HCT116 (cell line): ENCODE results near the gene UFSP2.

ENCODE experiments used
- ELF1 ChIP-seq: IDR thresholded peaks from 2 replicates; pipeline ENCODE4 v1.6.1; 2012; ENCODE audit warnings: low read depth, borderline replicate concordance
- POLR2A ChIP-seq: IDR thresholded peaks from 2 replicates; pipeline ENCODE4 v1.7.0; 2011; ENCODE audit warnings: borderline replicate concordance; ENCODE audit not compliant: insufficient read depth, insufficient read length; ENCODE audit errors: extremely low read depth
- POLR2AphosphoS5 ChIP-seq: IDR thresholded peaks from 2 replicates; pipeline ENCODE4 v1.6.1; 2011; ENCODE audit warnings: mild to moderate bottlenecking, low read depth, low read length, moderate library complexity
- RAD21 ChIP-seq: IDR thresholded peaks from 2 replicates; pipeline ENCODE4 v1.6.1; 2012; ENCODE audit warnings: low read depth, mild to moderate bottlenecking
- TF ChIP-seq, protein P1 (sequence below), 3 experiments: fragments of 200-600 bp in 1 of 3; sonication (generic) in 1 of 3; IDR thresholded peaks in 2 of 3; conservative IDR thresholded peaks in 1 of 3; 2 replicates each; pipeline ENCODE4 v1.5.1; 2012 to 2017; ENCODE audit warnings: low read depth in 2 of 3, low read length in 2 of 3, antibody characterized with exemption in 1 of 3, borderline replicate concordance in 1 of 3, control low read depth in 1 of 3, mild to moderate bottlenecking in 1 of 3, mixed read lengths in 1 of 3, mixed run types in 1 of 3, moderate library complexity in 1 of 3; ENCODE audit not compliant: insufficient read depth in 1 of 3
- TF ChIP-seq, protein P2 (sequence below): IDR thresholded peaks from 2 replicates; pipeline ENCODE4 v1.6.1; 2012

DNA sequence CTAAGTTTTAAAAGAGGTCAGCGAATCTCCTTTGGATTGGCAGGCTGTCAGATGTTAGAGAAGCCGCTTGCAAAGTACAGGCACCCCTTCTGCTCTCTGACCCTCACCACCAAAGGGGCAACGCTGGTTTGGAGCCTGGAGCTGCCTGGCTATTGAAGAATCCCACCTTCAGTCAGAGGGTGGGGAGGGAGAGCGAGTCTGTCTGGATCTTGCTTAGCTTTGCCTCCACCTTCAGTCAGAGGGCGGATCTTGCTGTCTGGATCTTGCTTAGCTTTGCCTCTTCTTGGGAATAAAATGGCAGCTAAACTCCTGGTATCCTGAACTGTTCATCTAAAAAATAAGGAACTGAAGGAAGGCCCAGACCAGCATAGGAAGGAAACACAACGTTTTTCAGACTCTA, 38.4 kb upstream of the UFSP2 start:
- TF ChIP-seq POLR2AphosphoS5: no peak
- no peak for TF ChIP-seq POLR2A
- no peak for TF ChIP-seq ELF1
- TF ChIP-seq, protein P1, sequence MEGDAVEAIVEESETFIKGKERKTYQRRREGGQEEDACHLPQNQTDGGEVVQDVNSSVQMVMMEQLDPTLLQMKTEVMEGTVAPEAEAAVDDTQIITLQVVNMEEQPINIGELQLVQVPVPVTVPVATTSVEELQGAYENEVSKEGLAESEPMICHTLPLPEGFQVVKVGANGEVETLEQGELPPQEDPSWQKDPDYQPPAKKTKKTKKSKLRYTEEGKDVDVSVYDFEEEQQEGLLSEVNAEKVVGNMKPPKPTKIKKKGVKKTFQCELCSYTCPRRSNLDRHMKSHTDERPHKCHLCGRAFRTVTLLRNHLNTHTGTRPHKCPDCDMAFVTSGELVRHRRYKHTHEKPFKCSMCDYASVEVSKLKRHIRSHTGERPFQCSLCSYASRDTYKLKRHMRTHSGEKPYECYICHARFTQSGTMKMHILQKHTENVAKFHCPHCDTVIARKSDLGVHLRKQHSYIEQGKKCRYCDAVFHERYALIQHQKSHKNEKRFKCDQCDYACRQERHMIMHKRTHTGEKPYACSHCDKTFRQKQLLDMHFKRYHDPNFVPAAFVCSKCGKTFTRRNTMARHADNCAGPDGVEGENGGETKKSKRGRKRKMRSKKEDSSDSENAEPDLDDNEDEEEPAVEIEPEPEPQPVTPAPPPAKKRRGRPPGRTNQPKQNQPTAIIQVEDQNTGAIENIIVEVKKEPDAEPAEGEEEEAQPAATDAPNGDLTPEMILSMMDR (IDR thresholded peaks at IDR 0.05 in 2 of 3, conservative IDR thresholded peaks at IDR 0.05 in 1 of 3; ENCODE audit: borderline replicate concordance in 1 of 3, insufficient read depth in 1 of 3, low read depth in 2 of 3, low read length in 2 of 3): no peak
- no peak for TF ChIP-seq RAD21
- TF ChIP-seq, protein P2, sequence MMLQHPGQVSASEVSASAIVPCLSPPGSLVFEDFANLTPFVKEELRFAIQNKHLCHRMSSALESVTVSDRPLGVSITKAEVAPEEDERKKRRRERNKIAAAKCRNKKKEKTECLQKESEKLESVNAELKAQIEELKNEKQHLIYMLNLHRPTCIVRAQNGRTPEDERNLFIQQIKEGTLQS: no peak
